Measurements from ENCODE around the gene LHX1. TPM values are rescaled to one million over a fixed set of nuclear protein-coding genes. Genes with fewer than 3 reads are reported as not detected.

Gene LHX1
- total and polyA plus RNA-seq, 9 donors: 0.08 to 3.6 (median 0.61) TPM; not detected in 4

DNA sequence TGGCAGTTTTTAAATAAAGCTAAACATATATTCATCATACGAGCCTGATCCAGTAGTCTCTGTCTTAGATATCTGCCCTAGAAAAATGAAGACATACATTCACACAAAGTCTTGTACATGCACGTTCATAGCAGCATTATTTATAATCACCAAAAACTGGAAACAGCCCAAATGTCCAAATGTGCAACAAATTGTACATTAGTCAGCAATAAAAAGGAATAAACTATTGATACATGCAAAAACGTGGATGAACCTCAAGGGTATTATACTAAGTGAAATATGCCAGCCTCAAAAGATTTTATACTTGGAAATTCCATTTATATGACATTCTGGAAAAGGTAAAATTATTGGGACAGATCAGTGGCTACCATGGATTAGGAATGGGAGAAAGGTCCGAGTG is 34.2 kb downstream of the LHX1 start:
- H3K27me3 ChIP-seq: no peaks in the 10 kb centered on the region
- H3K4me3 ChIP-seq: no peak overlapping the region
- 79 to 84% (median 81%) methylated on average over 4 of the region's 4 CpGs for WGBS, 3 donors
- H3K36me3 ChIP-seq: no peaks in the 10 kb centered on the region
- no peaks in the 10 kb centered on the region for H3K9me3 ChIP-seq
- no peak overlapping the region for H3K27ac ChIP-seq
- no peak for DNase-seq
- TF ChIP-seq POLR2A (IDR thresholded peaks at IDR 0.05) (no peak), CTCF (IDR thresholded peaks at IDR 0.05) (no peak), EP300 (IDR thresholded peaks at IDR 0.05) (no peak)
- intact Hi-C loops (cut with DNase I): no loop called here
- H3K4me1 ChIP-seq (ENCODE audit: insufficient read depth): no peaks in the 10 kb centered on the region

DNA sequence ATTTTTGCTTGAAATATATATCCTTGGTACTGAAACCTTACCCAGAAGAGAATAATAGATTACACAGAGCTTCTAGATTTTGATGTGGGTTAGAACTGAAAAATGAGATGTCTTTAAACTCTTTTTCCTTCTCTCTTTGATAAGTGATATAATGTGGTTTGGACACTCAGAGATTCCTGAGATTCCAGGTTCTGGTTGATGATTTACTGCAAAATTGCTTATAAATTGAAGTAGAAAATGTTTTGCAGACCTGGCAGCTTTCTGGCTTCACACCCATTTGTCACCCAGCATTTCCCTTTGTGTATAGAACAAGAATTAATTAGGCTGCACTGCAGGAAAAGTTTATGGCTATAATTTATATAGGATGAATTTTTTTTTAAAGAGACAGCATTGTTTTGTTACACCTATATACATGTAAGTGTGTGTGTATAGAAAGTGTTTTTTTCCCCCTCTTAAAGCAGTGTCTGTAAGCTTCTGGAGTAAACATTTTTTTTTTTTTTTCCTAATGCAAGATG is 35.0 kb downstream of the LHX1 start:
- Histone ChIP-seq H3K27ac (no peak overlapping the region), H3K27me3 (no peaks in the 10 kb centered on the region), H3K4me3 (no peak overlapping the region), H3K36me3 (no peaks in the 10 kb centered on the region), H3K9me3 (no peaks in the 10 kb centered on the region), H3K4me1 (ENCODE audit: insufficient read depth) (no peaks in the 10 kb centered on the region)
- TF ChIP-seq POLR2A (IDR thresholded peaks at IDR 0.05): no peak
- no peak for TF ChIP-seq CTCF (IDR thresholded peaks at IDR 0.05)
- TF ChIP-seq EP300 (IDR thresholded peaks at IDR 0.05): no peak
- intact Hi-C loops (cut with DNase I): no loop called here
- no peak for DNase-seq

DNA sequence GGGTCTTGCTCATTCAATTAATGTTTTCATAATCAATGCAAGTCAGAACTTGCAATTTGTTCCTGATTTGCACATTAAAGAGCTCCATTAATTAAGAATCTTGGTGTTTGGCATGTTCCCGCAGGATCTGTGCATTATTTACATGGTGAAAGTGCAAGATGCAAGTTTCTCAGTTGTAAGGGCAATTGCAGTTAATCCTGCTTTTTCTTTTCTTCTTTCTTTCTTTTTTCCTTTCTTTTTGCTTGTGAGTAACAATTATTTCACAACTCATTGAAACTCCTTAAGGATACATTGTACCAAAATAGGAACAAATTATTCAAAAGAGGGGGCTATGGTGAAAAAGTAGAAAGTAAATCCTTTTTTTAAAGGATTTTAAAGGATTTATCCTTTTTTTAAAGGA is 35.6 kb downstream of the LHX1 start:
- no peak for TF ChIP-seq CTCF (IDR thresholded peaks at IDR 0.05)
- TF ChIP-seq EP300 (IDR thresholded peaks at IDR 0.05): no peak
- no peak for TF ChIP-seq POLR2A (IDR thresholded peaks at IDR 0.05)
- WGBS, 3 donors: 95 to 100% (median 97%) methylated on average over 1 of the region's 1 CpG

DNA sequence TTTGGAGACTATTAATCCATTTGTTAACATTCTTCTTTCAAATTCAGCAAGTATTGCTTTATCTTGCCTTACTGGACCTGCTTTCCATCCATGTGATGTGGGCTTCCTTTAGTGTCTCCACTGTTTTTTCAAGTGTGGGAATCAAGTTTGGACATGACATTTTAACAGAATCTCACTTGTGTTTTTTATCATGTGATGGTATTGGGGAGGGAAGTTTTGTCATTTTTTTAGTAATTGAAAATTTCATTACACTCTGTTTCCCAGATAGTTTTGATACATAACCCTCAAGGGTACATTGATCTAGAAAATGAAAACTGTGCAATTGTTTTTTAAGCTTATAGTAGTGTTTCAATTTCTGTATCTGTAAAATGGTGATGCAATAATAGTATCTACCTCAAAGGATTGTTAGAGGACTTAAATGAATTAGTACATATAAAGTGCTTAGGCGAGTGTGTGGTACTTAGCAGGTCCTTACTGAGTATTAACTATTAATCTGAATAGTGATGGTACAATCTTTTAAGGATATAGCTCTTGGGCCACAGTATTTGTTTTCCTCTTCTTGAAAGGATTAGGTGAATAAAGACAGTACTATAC is 38.7 kb downstream of the LHX1 start:
- intact Hi-C loops (cut with DNase I): no loop called here
- 96 to 100% (median 97%) methylated on average over 1 of the region's 1 CpG for WGBS, 3 donors
- TF ChIP-seq CTCF (IDR thresholded peaks at IDR 0.05) (no peak), POLR2A (IDR thresholded peaks at IDR 0.05) (no peak), EP300 (IDR thresholded peaks at IDR 0.05) (no peak)
- Histone ChIP-seq H3K36me3 (no peaks in the 10 kb centered on the region), H3K9me3 (no peaks in the 10 kb centered on the region), H3K27ac (no peak overlapping the region), H3K27me3 (no peaks in the 10 kb centered on the region), H3K4me3 (no peak overlapping the region), H3K4me1 (ENCODE audit: insufficient read depth) (no peaks in the 10 kb centered on the region)
- no peak for DNase-seq

More for the DNA sequence above, 35.6 kb downstream of the LHX1 start:
- Histone ChIP-seq H3K4me3 (no peak overlapping the region), H3K27me3 (no peaks in the 10 kb centered on the region), H3K4me1 (ENCODE audit: insufficient read depth) (no peaks in the 10 kb centered on the region), H3K9me3 (no peaks in the 10 kb centered on the region), H3K27ac (no peak overlapping the region), H3K36me3 (no peaks in the 10 kb centered on the region)
- intact Hi-C loops (cut with DNase I): no loop called here
- DNase-seq: no peak
